Tibial artery (tissue), 4 donors: ENCODE measurements around the gene HS6ST1.
A peak's percentile ranks its signal among the peaks of the same experiment; 100 is the strongest.

Source experiments
- DNase-seq, 2 donors: peaks; one replicate each; pipeline ENCODE4 v3.0.0-alpha.2; 2019
- H3K27ac ChIP-seq, 2 donors: fragments of 200-600 bp; sonication (generic) in 1 of 2; 1 replicate in 1 of 2; 2 replicates in 1 of 2; pipeline ENCODE4 v1.5.1; 2018 to 2019; ENCODE audit warnings: mild to moderate bottlenecking in 1 of 2
- H3K27me3 ChIP-seq, 2 donors: fragments of 200-600 bp; sonication (generic) in 1 of 2; one replicate each; pipeline versions ENCODE4 v1.5.1 to v1.6.0; 2016 to 2019
- H3K36me3 ChIP-seq, 3 donors: fragments of 200-600 bp; sonication (generic) in 2 of 3; one replicate each; pipeline ENCODE4 v1.5.1; 2016 to 2019; ENCODE audit warnings: mild to moderate bottlenecking in 2 of 3
- H3K4me1 ChIP-seq, 4 donors: fragments of 200-600 bp; sonication (generic) in 2 of 4; 1 replicate in 3 of 4; 2 replicates in 1 of 4; pipeline ENCODE4 v1.5.1; 2016 to 2019
- H3K4me3 ChIP-seq, 2 donors: fragments of 200-600 bp; sonication (generic) in 1 of 2; 1 replicate in 1 of 2; 2 replicates in 1 of 2; pipeline ENCODE4 v1.5.1; 2018 to 2019; ENCODE audit warnings: mild to moderate bottlenecking in 2 of 2
- H3K9me3 ChIP-seq, 3 donors: fragments of 200-600 bp; sonication (generic) in 1 of 3; one replicate each; pipeline ENCODE4 v1.5.1; 2016 to 2019
- CTCF ChIP-seq, 2 experiments: fragments of 200-600 bp in 1 of 2; fragments of 450-650 bp in 1 of 2; IDR thresholded peaks; one replicate each; pipeline ENCODE4 v1.5.1; 2017 to 2019; ENCODE audit warnings: antibody characterized with exemption in 2 of 2, mild to moderate bottlenecking in 1 of 2, moderate library complexity in 1 of 2
- intact Hi-C: fragments of 100-400 bp; cut with DNase I; formaldehyde crosslinking; loops from one replicate; pipeline ENCODE4 v1.15.0; 2023; ENCODE audit warnings: low total_unique reads

Gene HS6ST1, protein sequence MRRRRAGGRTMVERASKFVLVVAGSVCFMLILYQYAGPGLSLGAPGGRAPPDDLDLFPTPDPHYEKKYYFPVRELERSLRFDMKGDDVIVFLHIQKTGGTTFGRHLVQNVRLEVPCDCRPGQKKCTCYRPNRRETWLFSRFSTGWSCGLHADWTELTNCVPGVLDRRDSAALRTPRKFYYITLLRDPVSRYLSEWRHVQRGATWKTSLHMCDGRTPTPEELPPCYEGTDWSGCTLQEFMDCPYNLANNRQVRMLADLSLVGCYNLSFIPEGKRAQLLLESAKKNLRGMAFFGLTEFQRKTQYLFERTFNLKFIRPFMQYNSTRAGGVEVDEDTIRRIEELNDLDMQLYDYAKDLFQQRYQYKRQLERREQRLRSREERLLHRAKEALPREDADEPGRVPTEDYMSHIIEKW

DNA sequence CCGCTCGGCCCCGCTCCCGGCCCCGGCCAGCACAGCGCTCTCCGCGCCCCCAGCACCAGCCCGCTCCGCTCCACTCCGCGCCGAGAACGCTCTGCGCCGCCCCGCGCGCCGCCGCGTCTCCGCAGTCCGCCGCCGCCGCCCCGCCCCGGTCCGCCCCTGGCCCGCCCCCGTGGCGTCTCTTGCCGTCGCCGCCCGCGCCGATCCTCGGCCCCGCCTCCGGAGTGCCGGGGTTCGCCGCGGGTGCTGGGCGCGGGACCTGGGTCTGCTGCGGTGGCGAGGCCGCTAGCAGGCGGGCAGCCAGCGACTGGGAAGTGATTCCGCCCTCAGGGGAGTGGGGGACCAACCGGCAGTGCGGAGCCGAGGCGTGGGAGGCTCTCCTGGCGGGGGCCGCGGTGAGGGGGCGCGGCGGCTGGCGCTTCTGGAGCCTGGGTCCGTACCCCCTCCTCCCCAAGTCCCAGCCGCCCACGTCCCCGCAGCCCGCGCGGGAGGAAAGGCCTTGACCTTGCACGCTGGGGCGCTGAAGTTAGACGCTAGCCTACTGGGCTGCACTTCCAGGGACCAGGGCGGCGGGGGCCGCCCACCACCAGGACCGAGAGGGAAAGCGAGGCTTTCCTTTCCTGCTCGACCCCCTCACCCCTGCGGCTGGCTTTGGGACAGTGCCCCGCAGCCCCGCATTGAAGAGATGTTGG lies at the start of gene HS6ST1:
HS6ST1 (minus strand) TSS at position 93 of the 689 bp plus-strand sequence. CDS start 305 bp downstream, outside the sequence.
- Histone ChIP-seq H3K4me3 (peak within 1 kb of the TSS; percentile 68 to 76), H3K4me1 (peaks cover 0 to 66% (median 47%) of the 10 kb centered on the region in 4 donors), H3K27me3 (no peaks in the 10 kb centered on the region), H3K9me3 (no peaks in the 10 kb centered on the region), H3K27ac (peak within 1 kb of the TSS; percentile 66 to 75), H3K36me3 (no peaks in the 10 kb centered on the region)
- DNase-seq: peak; percentile 80 to 91
- intact Hi-C loops: no loop called here
- peak in 1 of 2 experiments; percentile 13 for TF ChIP-seq CTCF (IDR thresholded peaks at IDR 0.05)

DNA sequence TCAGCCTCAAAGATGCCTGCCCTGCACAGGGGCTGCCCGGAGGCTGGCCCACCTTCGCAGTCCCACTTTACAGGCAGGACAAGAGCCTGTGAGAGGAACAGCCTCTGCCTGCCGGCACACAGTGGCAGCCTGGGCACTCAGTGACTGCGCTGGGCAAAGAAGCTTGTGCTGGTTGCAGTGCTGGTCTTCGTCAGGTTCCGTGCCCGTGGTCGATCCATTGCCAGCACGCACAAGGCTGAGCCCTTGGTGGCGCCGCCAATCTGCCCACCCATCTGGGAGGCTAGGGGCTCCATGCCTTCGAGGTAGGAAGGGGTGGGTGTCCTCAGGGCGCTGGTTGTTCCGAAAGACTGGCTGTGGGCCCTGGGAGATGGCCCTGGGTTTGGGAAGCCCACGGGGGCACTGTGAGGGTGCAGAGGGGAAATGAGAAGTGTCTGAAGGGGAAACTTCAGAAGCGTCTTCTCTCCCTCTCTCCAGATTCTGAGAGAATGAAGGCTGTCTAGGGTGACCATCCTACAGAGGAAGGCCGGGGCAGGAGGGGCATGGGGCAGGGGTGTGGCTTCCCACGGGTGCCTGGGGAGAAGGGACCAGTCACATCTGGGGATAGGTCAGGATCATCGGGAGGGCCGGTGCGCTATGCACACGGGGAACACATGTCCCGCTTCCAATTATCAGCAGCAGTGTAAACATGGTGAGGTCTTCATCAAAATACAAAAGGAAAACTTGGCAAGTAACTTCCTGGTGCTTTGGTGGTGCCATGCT lies 49.1 kb upstream of the HS6ST1 start:
- Histone ChIP-seq H3K27me3 (no peaks in the 10 kb centered on the region), H3K4me3 (no peak overlapping the region), H3K27ac (no peak overlapping the region), H3K4me1 (peaks cover 0 to 30% (median 17%) of the 10 kb centered on the region in 4 donors), H3K36me3 (no peaks in the 10 kb centered on the region), H3K9me3 (no peaks in the 10 kb centered on the region)
- TF ChIP-seq CTCF (IDR thresholded peaks at IDR 0.05): no peak
- DNase-seq: peak; percentile 17 to 60
- intact Hi-C loops: no loop called here

GRCh38 chr2:128366713-128367511 lies 48.2 kb upstream of the HS6ST1 start:
- no peaks in the 10 kb centered on the region for H3K27me3 ChIP-seq
- peaks cover 0 to 36% (median 26%) of the 10 kb centered on the region in 4 donors for H3K4me1 ChIP-seq
- TF ChIP-seq CTCF (IDR thresholded peaks at IDR 0.05): no peak
- H3K4me3 ChIP-seq: no peak overlapping the region
- DNase-seq: peak; percentile 15 to 56
- H3K36me3 ChIP-seq: no peaks in the 10 kb centered on the region
- no peak overlapping the region for H3K27ac ChIP-seq
- intact Hi-C loops: no loop called here
- no peaks in the 10 kb centered on the region for H3K9me3 ChIP-seq

DNA sequence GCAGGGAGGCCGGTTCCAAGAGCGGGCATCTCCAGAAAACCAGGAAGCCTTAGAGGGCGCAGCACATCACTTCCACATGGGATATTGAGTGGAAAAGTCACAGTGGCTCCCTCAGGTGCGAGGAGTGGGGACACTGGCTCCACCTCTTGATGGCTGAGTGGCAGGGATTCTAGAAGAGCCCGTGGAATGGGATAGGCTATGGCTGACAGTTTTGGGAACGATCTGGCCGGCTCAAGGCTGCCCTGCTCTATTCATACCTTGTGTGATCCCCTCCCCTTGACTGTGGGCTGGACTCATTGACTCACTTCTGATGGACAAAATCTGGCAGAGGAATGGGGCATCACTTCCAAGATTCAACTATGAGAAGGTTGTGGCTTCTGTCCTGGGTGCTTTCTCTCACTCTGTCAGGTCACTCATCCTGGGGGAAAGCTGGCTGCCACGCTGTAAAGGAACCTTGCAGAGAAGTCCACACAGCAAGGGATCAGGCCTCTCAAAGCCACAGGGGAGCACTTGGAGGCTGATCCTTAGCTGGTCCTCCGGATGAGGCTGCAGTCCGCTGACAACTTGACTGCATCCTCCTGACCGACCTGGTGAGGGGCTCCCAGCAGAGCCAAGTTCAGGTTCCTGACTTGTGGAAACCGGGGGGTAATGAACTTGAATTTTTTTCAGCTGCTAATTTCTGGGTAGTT lies 46.7 kb upstream of the HS6ST1 start:
- Histone ChIP-seq H3K27me3 (no peaks in the 10 kb centered on the region), H3K4me3 (no peak overlapping the region), H3K4me1 (peaks cover 0 to 39% (median 28%) of the 10 kb centered on the region in 4 donors), H3K36me3 (no peaks in the 10 kb centered on the region), H3K9me3 (no peaks in the 10 kb centered on the region), H3K27ac (no peak overlapping the region)
- DNase-seq: peak; percentile 10 to 19
- intact Hi-C loops: no loop called here
- no peak for TF ChIP-seq CTCF (IDR thresholded peaks at IDR 0.05)
